ENCODE data around the gene GNB1.

The GNB1 gene

GRCh38 chr1:1835546-1835945 is 55.3 kb downstream of the GNB1 start:
- no peak for TF ChIP-seq GATA1 (IDR thresholded peaks at IDR 0.05; ENCODE audit: low read depth, low read length)
- no peak for TF ChIP-seq POLR2A (IDR thresholded peaks at IDR 0.05; ENCODE audit: low read length)
- no peak for DNase-seq

GRCh38 chr1:1833916-1834325 is 57.0 kb downstream of the GNB1 start:
- no peak for TF ChIP-seq GATA1 (IDR thresholded peaks at IDR 0.05; ENCODE audit: low read depth, low read length)
- TF ChIP-seq POLR2A (IDR thresholded peaks at IDR 0.05; ENCODE audit: low read length) = no peak
- DNase-seq = no peak

- TF ChIP-seq POLR2A (IDR thresholded peaks at IDR 0.05; ENCODE audit: low read length) (no peak), GATA1 (IDR thresholded peaks at IDR 0.05; ENCODE audit: low read depth, low read length) (no peak)
Measured at GRCh38 chr1:1833456-1833855, 57.4 kb downstream of the GNB1 start.

GRCh38 chr1:1832820-1833219 is 58.1 kb downstream of the GNB1 start:
- TF ChIP-seq GATA1 (IDR thresholded peaks at IDR 0.05; ENCODE audit: low read depth, low read length) (no peak), POLR2A (IDR thresholded peaks at IDR 0.05; ENCODE audit: low read length) (no peak)
- no peak for DNase-seq

More at GRCh38 chr1:1833456-1833855, 57.4 kb downstream of the GNB1 start:
- no peak for DNase-seq

- no peak for TF ChIP-seq GATA1 (IDR thresholded peaks at IDR 0.05; ENCODE audit: low read depth, low read length)
- TF ChIP-seq POLR2A (IDR thresholded peaks at IDR 0.05; ENCODE audit: low read length) = no peak
- no peak for DNase-seq
Measured at GRCh38 chr1:1832166-1832565, 58.7 kb downstream of the GNB1 start.

- TF ChIP-seq POLR2A (IDR thresholded peaks at IDR 0.05; ENCODE audit: low read length) (no peak), GATA1 (IDR thresholded peaks at IDR 0.05; ENCODE audit: low read depth, low read length) (no peak)
- no peak for DNase-seq
Measured at GRCh38 chr1:1827089-1827848, 63.6 kb downstream of the GNB1 start.

GRCh38 chr1:1826356-1827088 is 64.4 kb downstream of the GNB1 start:
- no peak for DNase-seq
- TF ChIP-seq POLR2A (IDR thresholded peaks at IDR 0.05; ENCODE audit: low read length) = no peak
- no peak for TF ChIP-seq GATA1 (IDR thresholded peaks at IDR 0.05; ENCODE audit: low read depth, low read length)

- no peak for DNase-seq
- TF ChIP-seq GATA1 (IDR thresholded peaks at IDR 0.05; ENCODE audit: low read depth, low read length) (no peak), POLR2A (IDR thresholded peaks at IDR 0.05; ENCODE audit: low read length) (no peak)
Measured at GRCh38 chr1:1825217-1825616, 65.7 kb downstream of the GNB1 start.

- DNase-seq = no peak
- TF ChIP-seq POLR2A (IDR thresholded peaks at IDR 0.05; ENCODE audit: low read length) (no peak), GATA1 (IDR thresholded peaks at IDR 0.05; ENCODE audit: low read depth, low read length) (no peak)
Measured at GRCh38 chr1:1819762-1820161, 71.1 kb downstream of the GNB1 start.

- DNase-seq = no peak
- no peak for TF ChIP-seq POLR2A (IDR thresholded peaks at IDR 0.05; ENCODE audit: low read length)
- no peak for TF ChIP-seq GATA1 (IDR thresholded peaks at IDR 0.05; ENCODE audit: low read depth, low read length)
Measured at GRCh38 chr1:1817221-1817620, 73.7 kb downstream of the GNB1 start.

GRCh38 chr1:1815606-1816281 is 75.1 kb downstream of the GNB1 start:
- TF ChIP-seq POLR2A (IDR thresholded peaks at IDR 0.05; ENCODE audit: low read length) = no peak
- no peak for TF ChIP-seq GATA1 (IDR thresholded peaks at IDR 0.05; ENCODE audit: low read depth, low read length)
- DNase-seq = no peak

- no peak for TF ChIP-seq GATA1 (IDR thresholded peaks at IDR 0.05; ENCODE audit: low read depth, low read length)
- no peak for DNase-seq
Measured at GRCh38 chr1:1809489-1809888, 81.4 kb downstream of the GNB1 start.

- TF ChIP-seq POLR2A (IDR thresholded peaks at IDR 0.05; ENCODE audit: low read length) (no peak), GATA1 (IDR thresholded peaks at IDR 0.05; ENCODE audit: low read depth, low read length) (no peak)
- DNase-seq = no peak
Measured at GRCh38 chr1:1808206-1808605, 82.7 kb downstream of the GNB1 start.

GRCh38 chr1:1806890-1807289 is 84.0 kb downstream of the GNB1 start:
- no peak for DNase-seq
- no peak for TF ChIP-seq POLR2A (IDR thresholded peaks at IDR 0.05; ENCODE audit: low read length)
- no peak for TF ChIP-seq GATA1 (IDR thresholded peaks at IDR 0.05; ENCODE audit: low read depth, low read length)

Measured in erythroblast (primary cell).